Central memory CD8-positive, alpha-beta T cell (primary cell): ENCODE results near the gene MARK2.

Source experiments
- ATAC-seq: fragments of 150-1000 bp; cut with Tn5 transposase; replicated peaks from 2 replicates; pipeline ENCODE4 v1.10.0; 2022; ENCODE audit warnings: mild to moderate bottlenecking, moderate FRiP score, moderate number of reproducible peaks; ENCODE audit not compliant: poor library complexity, severe bottlenecking; ENCODE audit errors: extremely low read depth
- DNase-seq, 2 donors: peaks; one replicate each; pipeline ENCODE4 v3.0.0; 2021; ENCODE audit warnings: low spot score in 2 of 2
- H3K27ac Mint-ChIP-seq: one replicate; pipeline ENCODE4 v1.8.0; 2022; ENCODE audit warnings: low read depth, mild to moderate bottlenecking, moderate library complexity, mixed read lengths
- H3K27me3 Mint-ChIP-seq: one replicate; pipeline ENCODE4 v1.8.0; 2022; ENCODE audit warnings: mixed read lengths
- H3K36me3 Mint-ChIP-seq: one replicate; pipeline ENCODE4 v1.8.0; 2022; ENCODE audit warnings: mild to moderate bottlenecking, moderate library complexity, mixed read lengths; ENCODE audit not compliant: insufficient read depth
- H3K4me1 Mint-ChIP-seq: one replicate; pipeline ENCODE4 v1.8.0; 2022; ENCODE audit warnings: mixed read lengths
- H3K4me3 Mint-ChIP-seq: one replicate; pipeline ENCODE4 v1.8.0; 2022; ENCODE audit warnings: mild to moderate bottlenecking, moderate library complexity, mixed read lengths
- H3K9me3 Mint-ChIP-seq: one replicate; pipeline ENCODE4 v1.8.0; 2022; ENCODE audit warnings: mixed read lengths

The MARK2 gene

DNA sequence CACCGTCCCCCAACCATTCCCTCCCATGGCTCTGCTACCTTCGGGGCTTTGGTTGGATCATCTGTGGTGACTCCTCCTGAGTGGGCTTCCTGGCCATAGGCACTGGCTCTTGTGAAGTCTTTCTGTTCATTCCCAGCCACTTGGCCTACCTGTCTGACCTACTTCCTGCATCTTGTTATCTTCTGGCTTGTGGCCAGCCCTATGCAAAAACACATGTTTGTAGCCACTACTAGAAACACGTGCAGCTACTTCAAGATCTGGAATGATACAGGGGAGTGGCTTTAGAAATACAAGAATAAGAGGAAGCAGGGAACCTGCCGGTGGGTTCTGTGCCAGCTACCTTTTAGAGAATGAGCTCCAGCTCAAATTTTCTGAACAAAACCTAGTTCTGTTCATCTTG lies 57.2 kb downstream of the MARK2 start:
- no peak overlapping the region for H3K4me3 Mint-ChIP-seq
- peaks cover 46% of the 10 kb centered on the region for H3K4me1 Mint-ChIP-seq
- DNase-seq, result no peak
- H3K36me3 Mint-ChIP-seq, result peaks cover 61% of the 10 kb centered on the region
- no peak for ATAC-seq
- peak overlapping the region; percentile 46 for H3K27ac Mint-ChIP-seq
- H3K9me3 Mint-ChIP-seq, result no peaks in the 10 kb centered on the region
- H3K27me3 Mint-ChIP-seq, result no peaks in the 10 kb centered on the region

DNA sequence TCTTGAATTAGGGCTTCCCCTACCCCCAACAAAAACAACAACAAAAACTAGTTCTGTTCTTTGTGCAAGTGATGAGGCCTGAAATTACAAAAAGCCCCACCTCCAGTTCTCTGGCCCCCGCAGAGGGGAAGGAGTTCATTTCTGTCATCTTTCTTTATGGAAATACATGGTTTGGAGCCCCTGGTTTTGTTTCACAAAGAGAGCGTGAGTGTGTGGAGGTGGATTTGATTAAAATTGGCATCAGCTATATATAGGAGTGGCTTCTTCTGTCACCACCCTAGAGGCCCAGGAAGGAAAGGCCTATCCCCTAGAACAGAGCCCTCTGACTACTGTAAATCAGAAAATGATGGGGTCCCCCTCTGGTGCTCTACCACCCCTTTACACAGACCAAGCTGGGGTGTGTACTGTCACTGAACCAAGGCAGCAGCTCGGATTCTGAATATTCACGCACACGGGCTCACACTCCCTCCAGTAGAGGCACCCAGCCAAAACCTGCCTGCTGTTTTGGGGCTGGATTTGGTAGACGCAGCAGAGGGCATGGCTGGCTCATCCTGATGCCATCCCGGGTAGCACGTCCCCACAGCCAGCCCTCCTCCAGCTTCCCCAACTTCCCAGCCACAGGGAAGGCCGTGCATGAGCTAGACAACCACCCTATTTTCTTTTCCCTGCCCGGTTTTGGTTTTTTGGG lies 58.7 kb downstream of the MARK2 start:
- DNase-seq (no peak), ATAC-seq (no peak)
- no peak overlapping the region for H3K27ac Mint-ChIP-seq
- H3K4me3 Mint-ChIP-seq, result no peak overlapping the region
- H3K4me1 Mint-ChIP-seq, result peaks cover 38% of the 10 kb centered on the region
- H3K27me3 Mint-ChIP-seq, result no peaks in the 10 kb centered on the region
- peaks cover 72% of the 10 kb centered on the region for H3K36me3 Mint-ChIP-seq
- no peaks in the 10 kb centered on the region for H3K9me3 Mint-ChIP-seq

DNA sequence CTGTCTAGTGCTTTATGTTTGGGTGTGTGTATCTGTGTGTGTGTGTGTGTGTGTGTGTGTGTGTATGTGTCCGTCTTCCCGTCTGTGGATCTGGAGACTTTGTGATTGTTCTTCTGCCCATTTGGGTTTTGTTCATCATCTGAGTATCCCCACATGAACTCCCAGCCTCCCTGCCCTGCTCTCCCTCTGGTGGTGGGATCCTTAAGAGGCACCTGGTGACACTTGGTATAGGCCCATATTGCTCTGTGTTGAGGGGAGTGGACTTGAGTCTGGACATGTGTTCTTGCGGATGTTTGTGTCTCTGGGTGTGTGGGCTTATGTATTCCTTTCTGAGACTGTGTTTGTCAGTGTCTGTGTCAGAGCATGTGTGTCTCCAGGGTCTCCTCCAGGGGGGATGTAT lies 62.8 kb downstream of the MARK2 start:
- peaks cover 76% of the 10 kb centered on the region for H3K36me3 Mint-ChIP-seq
- H3K27ac Mint-ChIP-seq, result peak overlapping the region; percentile 56
- no peaks in the 10 kb centered on the region for H3K27me3 Mint-ChIP-seq
- H3K4me1 Mint-ChIP-seq, result peaks cover 20% of the 10 kb centered on the region
- DNase-seq, result no peak
- no peak overlapping the region for H3K4me3 Mint-ChIP-seq
- no peaks in the 10 kb centered on the region for H3K9me3 Mint-ChIP-seq
- no peak for ATAC-seq

DNA sequence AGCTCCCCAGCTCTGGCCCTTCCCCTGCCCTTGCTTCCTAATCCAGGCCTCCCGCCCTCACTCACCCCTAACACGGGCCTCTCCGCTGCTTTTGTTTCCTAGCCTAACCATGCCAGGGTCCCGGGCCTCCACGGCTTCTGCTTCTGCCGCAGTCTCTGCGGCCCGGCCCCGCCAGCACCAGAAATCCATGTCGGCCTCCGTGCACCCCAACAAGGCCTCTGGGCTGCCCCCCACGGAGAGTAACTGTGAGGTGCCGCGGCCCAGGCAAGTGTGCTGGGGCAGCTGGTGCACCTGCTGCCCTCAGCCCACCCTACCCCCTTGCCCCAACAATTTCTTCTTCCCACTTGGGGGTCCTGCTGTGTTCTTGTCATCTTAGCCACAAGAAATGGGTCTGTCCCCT lies 65.0 kb downstream of the MARK2 start:
- no peak for ATAC-seq
- no peak for DNase-seq
- peaks cover 61% of the 10 kb centered on the region for H3K36me3 Mint-ChIP-seq

GRCh38 chr11:63904743-63905142 lies 65.8 kb downstream of the MARK2 start:
- peaks cover 55% of the 10 kb centered on the region for H3K36me3 Mint-ChIP-seq
- no peaks in the 10 kb centered on the region for H3K27me3 Mint-ChIP-seq
- H3K9me3 Mint-ChIP-seq, result no peaks in the 10 kb centered on the region
- H3K27ac Mint-ChIP-seq, result peak overlapping the region; percentile 69
- H3K4me3 Mint-ChIP-seq, result no peak overlapping the region
- DNase-seq (no peak), ATAC-seq (no peak)
- H3K4me1 Mint-ChIP-seq, result peaks cover 19% of the 10 kb centered on the region

More for the DNA sequence above, 65.0 kb downstream of the MARK2 start:
- peaks cover 19% of the 10 kb centered on the region for H3K4me1 Mint-ChIP-seq
- no peaks in the 10 kb centered on the region for H3K27me3 Mint-ChIP-seq
- no peaks in the 10 kb centered on the region for H3K9me3 Mint-ChIP-seq
- peak overlapping the region; percentile 71 for H3K27ac Mint-ChIP-seq
- no peak overlapping the region for H3K4me3 Mint-ChIP-seq

DNA sequence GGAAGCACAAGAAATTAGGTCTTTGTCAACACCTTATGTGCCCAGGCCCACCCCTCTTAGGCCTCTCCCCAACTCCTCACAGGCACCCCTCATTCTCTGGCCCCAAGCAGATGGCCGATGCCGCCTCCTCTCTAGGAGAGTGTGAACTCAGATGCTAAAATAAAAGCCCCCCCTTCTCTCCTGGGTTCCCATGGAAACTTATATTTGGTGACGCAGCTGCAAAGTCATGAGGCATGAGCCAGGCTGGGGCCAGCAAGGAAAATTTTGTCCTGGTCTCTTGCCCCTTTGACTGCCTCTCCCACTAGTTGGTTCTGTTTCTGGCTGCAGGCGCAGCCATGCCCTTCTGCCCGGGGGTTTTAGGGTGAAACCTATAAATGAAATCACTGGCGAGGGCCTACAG lies 66.3 kb downstream of the MARK2 start:
- H3K36me3 Mint-ChIP-seq, result peaks cover 55% of the 10 kb centered on the region
- no peak for DNase-seq
- peaks cover 19% of the 10 kb centered on the region for H3K4me1 Mint-ChIP-seq
- no peaks in the 10 kb centered on the region for H3K27me3 Mint-ChIP-seq
- no peak overlapping the region for H3K4me3 Mint-ChIP-seq
- H3K27ac Mint-ChIP-seq, result peak overlapping the region; percentile 69
- no peaks in the 10 kb centered on the region for H3K9me3 Mint-ChIP-seq
- ATAC-seq, result no peak

- no peak overlapping the region for H3K4me3 Mint-ChIP-seq
- no peaks in the 10 kb centered on the region for H3K27me3 Mint-ChIP-seq
- H3K36me3 Mint-ChIP-seq, result peaks cover 48% of the 10 kb centered on the region
- H3K27ac Mint-ChIP-seq, result peak overlapping the region; percentile 69
- no peaks in the 10 kb centered on the region for H3K9me3 Mint-ChIP-seq
- DNase-seq, result no peak
- H3K4me1 Mint-ChIP-seq, result peaks cover 17% of the 10 kb centered on the region
- no peak for ATAC-seq
Observed at GRCh38 chr11:63906087-63906486, 67.2 kb downstream of the MARK2 start.

- Mint-ChIP-seq H3K9me3 (no peaks in the 10 kb centered on the region), H3K36me3 (peaks cover 45% of the 10 kb centered on the region), H3K27me3 (no peaks in the 10 kb centered on the region), H3K27ac (no peak overlapping the region), H3K4me1 (peaks cover 12% of the 10 kb centered on the region), H3K4me3 (no peak overlapping the region)
- DNase-seq, result peak in 1 of 2 donors; percentile 32
- no peak for ATAC-seq
Observed at GRCh38 chr11:63906585-63906984, 67.7 kb downstream of the MARK2 start.

- no peak for ATAC-seq
- no peaks in the 10 kb centered on the region for H3K9me3 Mint-ChIP-seq
- peaks cover 40% of the 10 kb centered on the region for H3K36me3 Mint-ChIP-seq
- DNase-seq, result no peak
- H3K4me3 Mint-ChIP-seq, result no peak overlapping the region
- peaks cover 10% of the 10 kb centered on the region for H3K4me1 Mint-ChIP-seq
- H3K27me3 Mint-ChIP-seq, result no peaks in the 10 kb centered on the region
- H3K27ac Mint-ChIP-seq, result no peak overlapping the region
Observed at GRCh38 chr11:63907063-63907462, 68.2 kb downstream of the MARK2 start.

DNA sequence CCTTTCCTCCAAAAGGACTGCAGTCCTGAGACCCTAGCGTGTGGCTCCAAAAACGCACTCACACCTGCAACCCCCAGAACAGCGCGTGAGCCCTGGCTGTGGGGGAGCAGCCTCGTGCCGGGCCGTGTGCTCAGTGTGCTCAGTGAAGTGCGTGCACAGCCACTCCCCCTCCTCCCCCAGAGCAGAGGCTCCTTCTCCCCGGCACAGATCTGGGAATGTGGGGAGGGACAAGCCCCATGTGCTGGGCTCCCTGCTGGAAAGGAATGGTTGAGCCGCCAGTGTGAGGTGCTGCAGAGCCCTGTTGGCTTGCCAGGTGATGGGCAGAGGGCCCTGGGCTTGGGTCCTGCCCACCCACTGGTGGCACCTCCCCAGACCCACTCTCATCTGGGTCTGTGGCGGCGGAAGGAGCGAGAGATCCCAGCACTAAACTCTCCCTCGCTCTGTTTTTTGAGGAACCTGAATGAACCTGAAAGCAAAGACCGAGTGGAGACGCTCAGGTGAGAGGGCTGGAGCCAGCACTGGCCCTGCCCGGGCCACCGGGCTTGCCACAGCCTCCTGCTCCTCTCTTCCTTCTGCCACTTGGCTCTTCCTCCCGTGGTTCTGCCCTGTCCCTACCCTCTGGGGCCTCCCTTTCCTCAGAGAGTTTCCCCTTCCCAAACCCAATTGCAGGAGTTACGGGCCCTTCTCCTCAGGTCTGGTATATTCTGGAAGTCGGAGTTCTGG lies 69.1 kb downstream of the MARK2 start:
- Mint-ChIP-seq H3K4me1 (peaks cover 14% of the 10 kb centered on the region), H3K27ac (no peak overlapping the region), H3K4me3 (no peak overlapping the region), H3K9me3 (no peaks in the 10 kb centered on the region), H3K27me3 (no peaks in the 10 kb centered on the region), H3K36me3 (peaks cover 34% of the 10 kb centered on the region)
- DNase-seq (no peak), ATAC-seq (no peak)

DNA sequence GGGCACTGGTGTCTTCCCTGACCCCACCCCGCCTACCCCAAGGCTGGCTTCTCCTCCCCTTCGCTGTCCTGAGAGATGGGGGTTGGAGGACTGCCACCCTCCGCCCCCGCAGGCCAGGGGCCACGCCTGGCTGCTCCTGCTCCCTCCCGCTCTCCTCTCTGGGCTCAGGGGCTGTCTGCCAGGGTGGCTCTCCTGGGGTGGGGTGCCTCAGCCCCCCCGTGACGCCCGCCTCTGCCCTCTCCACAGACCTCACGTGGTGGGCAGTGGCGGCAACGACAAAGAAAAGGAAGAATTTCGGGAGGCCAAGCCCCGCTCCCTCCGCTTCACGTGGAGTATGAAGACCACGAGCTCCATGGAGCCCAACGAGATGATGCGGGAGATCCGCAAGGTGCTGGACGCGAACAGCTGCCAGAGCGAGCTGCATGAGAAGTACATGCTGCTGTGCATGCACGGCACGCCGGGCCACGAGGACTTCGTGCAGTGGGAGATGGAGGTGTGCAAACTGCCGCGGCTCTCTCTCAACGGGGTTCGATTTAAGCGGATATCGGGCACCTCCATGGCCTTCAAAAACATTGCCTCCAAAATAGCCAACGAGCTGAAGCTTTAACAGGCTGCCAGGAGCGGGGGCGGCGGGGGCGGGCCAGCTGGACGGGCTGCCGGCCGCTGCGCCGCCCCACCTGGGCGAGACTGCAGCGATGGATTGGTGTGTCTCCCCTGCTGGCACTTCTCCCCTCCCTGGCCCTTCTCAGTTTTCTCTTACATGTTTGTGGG lies 69.9 kb downstream of the MARK2 start:
- DNase-seq, result no peak
- H3K36me3 Mint-ChIP-seq, result peaks cover 26% of the 10 kb centered on the region
- no peaks in the 10 kb centered on the region for H3K9me3 Mint-ChIP-seq
- H3K27ac Mint-ChIP-seq, result no peak overlapping the region
- H3K4me3 Mint-ChIP-seq, result no peak overlapping the region
- no peaks in the 10 kb centered on the region for H3K27me3 Mint-ChIP-seq
- H3K4me1 Mint-ChIP-seq, result peaks cover 14% of the 10 kb centered on the region
- ATAC-seq, result no peak

DNA sequence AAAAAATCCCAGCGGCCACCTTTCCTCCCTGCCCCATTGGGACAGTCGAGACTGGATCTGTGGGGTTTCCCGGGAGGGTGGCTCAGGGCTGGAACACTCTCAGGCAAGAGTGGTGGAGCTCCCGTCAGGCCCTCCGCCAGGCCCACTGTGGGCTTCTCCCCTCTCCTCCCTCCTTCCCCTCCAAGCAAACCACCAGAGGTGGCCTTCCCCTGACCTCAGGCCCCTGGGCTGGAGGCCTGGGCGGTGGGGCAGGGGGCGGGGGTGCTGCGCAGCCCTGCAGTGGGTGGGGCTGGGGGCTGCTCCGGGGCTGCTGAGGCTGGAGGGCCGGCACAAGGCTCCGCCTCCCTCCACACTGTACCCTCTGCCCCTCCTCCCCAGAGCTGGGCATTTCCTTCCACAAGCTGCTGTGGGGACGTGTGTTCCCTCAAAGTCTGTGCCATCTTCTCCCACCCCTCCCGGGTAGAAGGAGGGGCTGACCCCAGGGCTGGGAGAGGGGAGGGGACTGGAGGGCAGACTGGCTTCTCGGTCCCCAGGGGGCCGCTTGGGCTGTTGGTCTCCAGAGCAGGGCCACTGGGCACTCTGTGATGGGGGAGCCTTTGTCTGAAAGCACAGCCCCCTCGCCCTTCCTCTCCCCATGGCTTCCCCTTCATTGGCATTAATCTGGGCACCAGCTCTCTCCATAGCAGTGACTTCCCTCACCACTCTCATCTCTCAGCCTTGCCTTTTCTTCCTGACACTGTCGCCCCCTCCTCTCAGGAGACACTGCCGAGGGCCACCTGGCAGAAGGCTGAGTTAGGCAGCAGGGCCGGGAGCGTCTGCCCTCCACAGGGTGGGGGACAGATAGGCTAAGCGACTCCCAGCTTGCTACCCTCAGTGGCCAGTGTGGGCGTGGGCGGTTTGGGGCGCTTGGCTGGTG lies 70.9 kb downstream of the MARK2 start:
- H3K36me3 Mint-ChIP-seq, result peaks cover 18% of the 10 kb centered on the region
- no peaks in the 10 kb centered on the region for H3K9me3 Mint-ChIP-seq
- no peak overlapping the region for H3K27ac Mint-ChIP-seq
- ATAC-seq, result no peak
- H3K27me3 Mint-ChIP-seq, result no peaks in the 10 kb centered on the region
- no peak overlapping the region for H3K4me3 Mint-ChIP-seq
- no peak for DNase-seq
- H3K4me1 Mint-ChIP-seq, result peaks cover 14% of the 10 kb centered on the region
